ENCODE measurements around the gene SEPTIN10. TPM values are rescaled to one million over a fixed set of nuclear protein-coding genes. Genes with fewer than 3 reads are reported as not detected.

SEPTIN10 gene
- total and polyA plus RNA-seq, 9 of the 15 experiments (the other 6 are each of a cell fraction or from before 2014, with no cell fraction given), result 0.40 TPM; not detected in 8

DNA sequence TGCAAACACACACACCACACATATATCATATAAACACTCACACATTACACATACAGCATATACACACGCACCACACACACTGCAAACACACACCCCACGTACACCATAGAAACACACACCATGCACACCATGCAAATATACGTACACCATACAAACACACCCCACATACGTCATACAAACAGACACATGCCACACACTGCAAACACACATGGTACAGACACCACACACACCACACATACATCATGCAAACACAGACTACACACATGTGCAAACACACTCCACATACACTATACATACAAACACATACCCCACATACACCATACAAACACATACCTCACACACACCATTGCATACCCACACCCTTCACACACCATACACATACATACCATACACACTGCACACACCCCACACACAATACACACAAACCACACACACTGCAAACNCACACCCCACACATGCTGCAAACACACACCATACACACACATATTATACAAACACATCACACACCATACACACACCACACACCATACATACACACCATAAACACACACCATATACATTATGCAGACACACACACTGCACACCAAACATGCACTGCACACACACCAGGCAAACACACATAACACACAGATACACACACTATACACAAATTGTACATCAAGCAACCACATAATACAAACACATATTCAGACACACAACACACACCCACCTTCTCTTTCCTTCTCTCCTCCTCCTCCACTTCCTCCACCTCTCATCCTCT, 120.4 kb downstream of the SEPTIN10 start:
- Histone ChIP-seq H3K4me2 (ENCODE audit: insufficient read depth, low read length) (no peak overlapping the region), H4K20me1 (replicated peaks; ENCODE audit: control insufficient read depth, insufficient read depth, low read length) (no peaks in the 10 kb centered on the region; the same call in 1 of the 2 replicates), H3K9me3 (replicated peaks; ENCODE audit: control insufficient read depth, insufficient read depth, low read depth, low read length) (no peaks in the 10 kb centered on the region), H2AFZ (ENCODE audit: low read depth, low read length) (no peak overlapping the region), H3K79me2 (ENCODE audit: control insufficient read depth, insufficient read depth, low read length) (no peaks in the 10 kb centered on the region), H3K36me3 (ENCODE audit: control insufficient read depth, insufficient read depth, low read length) (no peaks in the 10 kb centered on the region), H3K4me1 (replicated peaks in 1 of 2; ENCODE audit: control insufficient read depth in 2 of 2, insufficient read depth in 2 of 2, low read length in 2 of 2) (no peaks in the 10 kb centered on the region), H3K9ac (ENCODE audit: insufficient read depth in 1 of 2, low read depth in 2 of 2, low read length in 2 of 2) (no peak overlapping the region), H3K27me3 (ENCODE audit: control insufficient read depth in 2 of 2, insufficient read depth in 2 of 2, low read length in 2 of 2) (peaks cover 10 to 40% of the 10 kb centered on the region in 2 experiments; a peak in 3 of 5 replicates), H3K9me1 (ENCODE audit: control insufficient read depth, insufficient read depth, low read length) (peaks cover 6% of the 10 kb centered on the region), H3K27ac (ENCODE audit: extremely low read depth, low read depth, low read length) (no peak overlapping the region), H3K4me3 (no peak overlapping the region)
- FAIRE-seq, result no peak
- TF ChIP-seq NFE2L1 (tag; IDR thresholded peaks at IDR 0.05; ENCODE audit: borderline replicate concordance, low read depth) (no peak), MEF2D (tag; conservative IDR thresholded peaks at IDR 0.05; ENCODE audit: low read depth) (no peak), SIRT6 (IDR thresholded peaks at IDR 0.05; ENCODE audit: low read depth, low read length) (no peak), KHSRP (IDR thresholded peaks at IDR 0.05) (no peak), ZZZ3 (IDR thresholded peaks at IDR 0.05) (no peak), HNRNPH1 (optimal IDR thresholded peaks at IDR 0.05; ENCODE audit: low read depth, low read length) (no peak), NCOA4 (IDR thresholded peaks at IDR 0.05; ENCODE audit: partially characterized antibody) (no peak), KLF6 (CRISPR knock-in tag; IDR thresholded peaks at IDR 0.05; ENCODE audit: borderline replicate concordance) (no peak)
- POLR2A ChIA-PET, result no interaction called here
- WGBS (ENCODE audit: insufficient coverage, low coverage, missing lambda C conversion rate), result 0% methylated on average over 4 of the region's 4 CpGs
- ATAC-seq, result no peak
- DNase-seq (ENCODE audit: extremely low read depth in 1 of 4, low spot score in 3 of 4), result no peak
- in situ Hi-C loops (cut with MboI), result no loop called here
- no TSS peak for BruUV-seq (replicated peaks)
- intact Hi-C loops (cut with micrococcal nuclease), result no loop called here
- CTCF ChIA-PET (ENCODE audit: low intra/inter-chr PET ratio), result no interaction called here

Other genes starting within 250 kb of the SEPTIN10 start
- not detected in 2 replicates for gene SOWAHC, start 398 bp upstream of the SEPTIN10 start, total RNA-seq (2014; rRNA removed)
- gene SOWAHC, start 398 bp upstream of the SEPTIN10 start, total RNA-seq (2014; rRNA removed; fragmentation: Illumina TruSeq; extraction: Trizol), result not detected in 2 replicates
- gene SOWAHC, start 398 bp upstream of the SEPTIN10 start, total RNA-seq (2015; rRNA removed; fragmentation: Illumina TruSeq; extraction: Trizol), result not detected in 2 replicates
- 0.04 and 0.09 TPM in 2 replicates for gene SOWAHC, start 398 bp upstream of the SEPTIN10 start, total RNA-seq (2021)
- not detected in 2 replicates for gene SOWAHC, start 398 bp upstream of the SEPTIN10 start, polyA plus RNA-seq (2011; rRNA removed)
- gene SOWAHC, start 398 bp upstream of the SEPTIN10 start, polyA plus RNA-seq (2014; fragmentation: Illumina TruSeq; extraction: Trizol), result not detected in 2 replicates
- not detected for gene SOWAHC, start 398 bp upstream of the SEPTIN10 start, polyA plus RNA-seq (2014; fragmentation: Nextera tagmentation; extraction: Ambion mirVana)
- gene SOWAHC, start 398 bp upstream of the SEPTIN10 start, polyA plus RNA-seq (2014; rRNA removed), result not detected in 2 replicates
- 0.45 and 8.8 TPM in 2 replicates for gene RGPD5, start 180.3 kb upstream of the SEPTIN10 start, total RNA-seq (2014; rRNA removed)
- 2.8 and 5.2 TPM in 2 replicates for gene RGPD5, start 180.3 kb upstream of the SEPTIN10 start, total RNA-seq (2014; rRNA removed; fragmentation: Illumina TruSeq; extraction: Trizol)
- gene RGPD5, start 180.3 kb upstream of the SEPTIN10 start, total RNA-seq (2015; rRNA removed; fragmentation: Illumina TruSeq; extraction: Trizol), result 3.0 and 5.5 TPM in 2 replicates
- gene RGPD5, start 180.3 kb upstream of the SEPTIN10 start, total RNA-seq (2021), result 1.4 and 2.5 TPM in 2 replicates
- gene RGPD5, start 180.3 kb upstream of the SEPTIN10 start, polyA plus RNA-seq (2011; rRNA removed), result 0.73 and 3.6 TPM in 2 replicates
- gene RGPD5, start 180.3 kb upstream of the SEPTIN10 start, polyA plus RNA-seq (2014; fragmentation: Illumina TruSeq; extraction: Trizol), result 0.11 and 5.0 TPM in 2 replicates
- under 1 TPM; 0.30 to 0.77 TPM for gene RGPD5, start 180.3 kb upstream of the SEPTIN10 start, polyA plus RNA-seq (2014; fragmentation: Nextera tagmentation; extraction: Ambion mirVana)
- 0.68 and 1.1 TPM in 2 replicates for gene RGPD5, start 180.3 kb upstream of the SEPTIN10 start, polyA plus RNA-seq (2014; rRNA removed)

All from K562 (cell line).